ENCODE measurements around the gene NEU3. TPM values are rescaled to one million over a fixed set of nuclear protein-coding genes. Genes with fewer than 3 reads are reported as not detected.
"Not testable (repeated sequence)": the region's sequence is repeated elsewhere in the genome, so short reads cannot be mapped to it uniquely, and the experiment has no call there.

The NEU3 gene
- total RNA-seq, 1 donor = 11.2 TPM

DNA sequence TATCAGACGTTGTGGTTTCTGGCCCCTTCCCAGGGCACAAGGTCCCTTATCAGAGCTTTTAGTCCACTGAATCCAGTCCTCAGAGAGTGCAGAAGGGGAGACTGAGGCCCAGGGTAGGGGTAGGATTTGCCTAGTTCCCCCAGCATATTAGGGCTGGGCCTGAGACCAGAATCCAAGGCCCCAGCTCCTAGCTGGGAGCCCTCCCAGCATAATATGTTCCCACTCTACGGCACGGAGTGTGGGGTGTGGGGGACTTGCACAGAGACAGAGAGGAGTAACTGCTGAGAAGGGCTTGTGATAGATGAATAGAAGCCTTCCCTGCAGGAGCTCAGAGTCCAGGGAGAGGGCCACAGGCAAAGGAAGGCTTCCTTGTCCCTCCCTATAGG is 43.8 kb downstream of the NEU3 start:
- DNase-seq (ENCODE audit: low read depth) = no peak
- TF ChIP-seq, protein P1, sequence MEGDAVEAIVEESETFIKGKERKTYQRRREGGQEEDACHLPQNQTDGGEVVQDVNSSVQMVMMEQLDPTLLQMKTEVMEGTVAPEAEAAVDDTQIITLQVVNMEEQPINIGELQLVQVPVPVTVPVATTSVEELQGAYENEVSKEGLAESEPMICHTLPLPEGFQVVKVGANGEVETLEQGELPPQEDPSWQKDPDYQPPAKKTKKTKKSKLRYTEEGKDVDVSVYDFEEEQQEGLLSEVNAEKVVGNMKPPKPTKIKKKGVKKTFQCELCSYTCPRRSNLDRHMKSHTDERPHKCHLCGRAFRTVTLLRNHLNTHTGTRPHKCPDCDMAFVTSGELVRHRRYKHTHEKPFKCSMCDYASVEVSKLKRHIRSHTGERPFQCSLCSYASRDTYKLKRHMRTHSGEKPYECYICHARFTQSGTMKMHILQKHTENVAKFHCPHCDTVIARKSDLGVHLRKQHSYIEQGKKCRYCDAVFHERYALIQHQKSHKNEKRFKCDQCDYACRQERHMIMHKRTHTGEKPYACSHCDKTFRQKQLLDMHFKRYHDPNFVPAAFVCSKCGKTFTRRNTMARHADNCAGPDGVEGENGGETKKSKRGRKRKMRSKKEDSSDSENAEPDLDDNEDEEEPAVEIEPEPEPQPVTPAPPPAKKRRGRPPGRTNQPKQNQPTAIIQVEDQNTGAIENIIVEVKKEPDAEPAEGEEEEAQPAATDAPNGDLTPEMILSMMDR (IDR thresholded peaks at IDR 0.05; ENCODE audit: insufficient read depth, low read depth, low read length) = no peak
- H3K4me3 ChIP-seq (ENCODE audit: low read depth, low read length) = no peak overlapping the region

DNA sequence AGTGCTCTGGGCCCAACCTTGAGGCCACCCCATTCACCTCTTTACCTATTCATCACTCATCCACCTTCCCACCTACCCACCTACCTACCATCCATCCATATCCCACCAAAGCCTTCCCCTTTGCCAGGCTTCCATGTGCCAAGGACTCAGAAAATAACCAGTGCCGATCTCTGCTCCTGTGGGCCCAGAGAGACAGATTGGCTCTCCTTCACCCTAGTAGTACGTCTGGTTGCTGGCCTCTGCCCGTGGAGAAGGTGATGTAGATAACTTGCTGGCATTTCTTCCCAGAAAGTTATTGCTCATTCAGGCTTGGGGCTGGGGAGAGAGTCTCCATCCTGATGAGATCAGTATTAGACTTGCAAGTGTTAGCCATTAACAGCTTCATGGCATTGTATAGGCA is 45.2 kb downstream of the NEU3 start:
- DNase-seq (ENCODE audit: low read depth) = no peak
- TF ChIP-seq, protein P1 (IDR thresholded peaks at IDR 0.05; ENCODE audit: insufficient read depth, low read depth, low read length) = no peak
- no peak overlapping the region for H3K4me3 ChIP-seq (ENCODE audit: low read depth, low read length)

DNA sequence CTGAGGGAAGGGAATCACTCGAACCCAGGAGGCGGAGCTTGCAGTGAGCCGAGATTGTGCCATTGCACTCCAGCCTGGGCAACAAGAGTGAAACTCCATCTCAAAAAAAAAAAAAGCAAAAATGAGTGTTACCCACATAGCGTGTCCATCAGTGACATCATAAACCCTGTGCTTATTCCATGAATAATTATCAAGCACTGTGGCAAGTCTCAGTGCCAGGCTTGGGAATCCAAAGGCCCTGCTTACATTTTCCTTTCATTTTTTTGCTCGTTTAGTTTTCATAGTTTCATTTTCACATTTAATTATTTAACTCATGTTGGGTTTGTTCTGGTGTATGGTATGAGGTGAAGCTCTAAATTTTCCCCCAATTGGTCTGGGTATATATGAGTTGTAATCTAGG is 46.5 kb downstream of the NEU3 start:
- H3K4me3 ChIP-seq (ENCODE audit: low read depth, low read length) = no peak overlapping the region
- DNase-seq (ENCODE audit: low read depth) = no peak
- TF ChIP-seq, protein P1 (IDR thresholded peaks at IDR 0.05; ENCODE audit: insufficient read depth, low read depth, low read length) = no peak

DNA sequence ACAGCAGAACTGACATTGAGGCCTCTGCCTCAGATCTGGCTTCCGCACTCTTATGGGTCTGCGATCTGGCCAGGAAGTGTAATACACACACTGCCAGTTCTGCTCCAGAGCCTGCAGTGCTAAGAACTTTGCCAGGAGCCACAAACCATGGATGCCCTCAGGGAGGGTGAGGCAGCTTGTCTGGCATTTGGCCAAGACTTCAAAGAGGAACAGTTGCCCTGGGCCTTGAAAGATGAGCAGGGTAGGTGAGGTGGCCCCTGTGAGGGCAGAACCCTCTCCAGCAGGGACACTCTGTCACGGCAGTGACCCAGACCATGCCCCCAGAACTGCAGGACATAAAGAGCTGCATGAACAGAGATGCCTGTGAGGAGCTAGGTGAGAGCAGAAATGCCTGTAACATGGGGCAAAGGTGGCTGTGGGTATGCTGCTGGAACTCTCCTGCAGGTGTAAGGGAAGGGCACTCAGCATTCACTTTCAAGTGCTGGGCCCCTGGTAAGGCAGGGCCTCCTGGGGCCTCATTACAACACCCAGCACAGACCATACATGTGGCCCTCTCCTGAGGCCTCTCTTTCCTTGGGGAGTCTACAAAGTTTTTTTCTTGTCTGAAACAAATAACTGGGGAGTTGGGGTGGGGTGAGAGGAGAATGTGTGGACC is 47.3 kb downstream of the NEU3 start:
- no peak overlapping the region for H3K4me3 ChIP-seq (ENCODE audit: low read depth, low read length)
- DNase-seq (ENCODE audit: low read depth) = no peak
- TF ChIP-seq, protein P1 (IDR thresholded peaks at IDR 0.05; ENCODE audit: insufficient read depth, low read depth, low read length) = no peak

DNA sequence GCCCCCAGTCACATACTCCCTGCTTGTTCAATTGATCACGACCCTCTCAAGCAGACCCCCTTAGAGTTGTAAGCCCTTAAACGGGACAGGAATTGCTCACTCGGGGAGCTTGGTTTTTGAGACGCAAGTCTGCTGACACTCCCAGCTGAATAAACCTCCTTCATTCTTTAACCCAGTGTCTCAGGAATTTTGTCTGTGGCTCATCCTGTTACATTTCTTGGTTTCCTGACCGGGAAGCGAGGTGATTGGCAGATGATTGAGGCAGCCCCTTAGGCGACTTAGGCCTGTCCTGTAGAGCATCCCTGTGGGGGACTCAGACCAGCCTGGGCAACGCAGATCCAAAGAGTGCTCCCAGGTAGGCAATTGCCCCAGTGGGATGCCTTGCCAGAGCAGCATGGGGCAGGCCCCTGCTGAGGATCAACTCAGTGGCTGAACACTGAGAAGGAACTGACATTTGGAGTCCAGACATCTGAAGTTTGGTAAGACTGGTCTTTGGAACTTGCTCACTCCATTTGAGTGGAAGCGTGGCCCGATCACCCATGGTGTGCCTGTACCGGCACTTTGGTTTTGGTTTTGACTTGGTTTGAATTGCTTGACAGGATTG is 51.5 kb downstream of the NEU3 start:
- TF ChIP-seq, protein P1 (IDR thresholded peaks at IDR 0.05; ENCODE audit: insufficient read depth, low read depth, low read length) = no peak
- H3K4me3 ChIP-seq (ENCODE audit: low read depth, low read length) = no peak overlapping the region
- DNase-seq (ENCODE audit: low read depth) = no peak

DNA sequence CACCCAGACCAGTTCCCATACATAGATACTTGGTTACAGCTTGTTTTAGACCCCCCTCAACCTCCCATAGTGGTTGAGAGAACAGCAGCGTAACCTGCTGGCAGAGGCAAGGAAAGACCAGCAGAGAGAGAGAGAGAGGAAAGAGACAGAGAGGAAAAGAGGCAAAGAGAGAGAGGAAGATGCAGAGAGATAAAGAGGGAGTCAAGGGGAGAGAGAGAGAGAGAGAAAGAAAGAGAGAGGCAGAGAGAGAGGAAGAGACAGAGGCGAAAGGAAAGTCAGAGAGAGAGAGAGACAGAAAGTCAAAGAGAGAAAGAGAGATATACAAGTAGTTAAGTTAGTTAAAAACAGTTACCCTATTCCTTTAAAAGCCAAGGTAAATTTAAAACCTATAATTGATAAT is 52.5 kb downstream of the NEU3 start:
- DNase-seq (ENCODE audit: low read depth) = no peak
- H3K4me3 ChIP-seq (ENCODE audit: low read depth, low read length) = no peak overlapping the region
- TF ChIP-seq, protein P1 (IDR thresholded peaks at IDR 0.05; ENCODE audit: insufficient read depth, low read depth, low read length) = no peak

DNA sequence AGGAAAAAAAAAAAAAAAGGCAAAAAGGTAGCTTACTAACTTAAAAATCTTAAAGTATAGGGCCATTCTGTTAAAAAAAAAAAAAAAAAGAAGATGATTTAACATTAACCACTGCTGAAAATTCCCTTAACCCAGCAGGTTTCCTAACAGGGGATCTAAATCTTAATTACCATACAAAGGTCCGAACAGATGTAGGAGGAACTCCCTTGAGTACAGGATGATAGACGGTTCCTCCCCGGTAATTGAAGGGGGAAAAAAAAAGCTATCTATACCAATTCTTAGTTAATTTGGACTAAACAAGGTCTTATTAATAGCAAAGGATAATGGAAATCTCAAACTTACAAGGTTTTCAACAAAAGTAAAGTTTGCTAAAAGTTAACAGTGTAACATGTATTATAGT is 53.1 kb downstream of the NEU3 start:
- not testable (repeated sequence) for DNase-seq (ENCODE audit: low read depth); H3K4me3 ChIP-seq (ENCODE audit: low read depth, low read length)

DNA sequence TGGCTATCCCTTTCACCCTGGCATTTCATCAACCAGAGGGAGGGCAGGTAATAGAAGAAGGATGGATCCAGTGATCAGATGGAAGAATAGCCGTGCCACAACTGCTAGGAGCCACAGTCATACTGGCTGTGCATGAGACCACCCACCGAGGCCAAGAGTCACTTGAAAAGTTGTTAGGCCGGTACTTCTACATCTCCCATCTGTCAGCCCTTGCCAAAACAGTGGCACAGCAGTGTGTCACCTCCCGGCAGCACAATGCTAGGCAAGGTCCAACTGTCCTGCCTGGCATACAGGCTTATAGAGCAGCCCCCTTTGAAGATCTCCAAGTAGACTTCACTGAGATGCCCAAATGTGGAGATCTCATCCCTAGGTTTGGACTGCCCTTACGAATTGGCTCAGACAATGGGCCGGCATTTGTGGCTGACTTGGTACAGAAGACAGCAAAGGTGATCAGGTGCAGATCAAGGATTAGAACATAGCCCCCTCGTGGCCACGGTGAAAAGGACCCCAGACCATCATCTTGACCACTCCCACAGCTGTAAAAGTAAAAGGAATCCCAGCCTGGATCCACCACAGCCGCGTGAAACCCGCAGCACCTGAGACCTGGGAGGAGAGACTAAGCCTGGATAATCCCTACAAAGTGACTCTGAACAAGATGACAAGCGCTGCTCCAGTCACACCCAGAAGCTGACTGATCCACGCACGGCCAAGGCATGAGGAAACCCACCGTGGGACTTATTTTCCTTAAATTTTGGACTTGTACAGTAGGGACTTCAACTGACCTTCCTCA is 55.8 kb downstream of the NEU3 start:
- not testable (repeated sequence) for DNase-seq (ENCODE audit: low read depth); H3K4me3 ChIP-seq (ENCODE audit: low read depth, low read length)

DNA sequence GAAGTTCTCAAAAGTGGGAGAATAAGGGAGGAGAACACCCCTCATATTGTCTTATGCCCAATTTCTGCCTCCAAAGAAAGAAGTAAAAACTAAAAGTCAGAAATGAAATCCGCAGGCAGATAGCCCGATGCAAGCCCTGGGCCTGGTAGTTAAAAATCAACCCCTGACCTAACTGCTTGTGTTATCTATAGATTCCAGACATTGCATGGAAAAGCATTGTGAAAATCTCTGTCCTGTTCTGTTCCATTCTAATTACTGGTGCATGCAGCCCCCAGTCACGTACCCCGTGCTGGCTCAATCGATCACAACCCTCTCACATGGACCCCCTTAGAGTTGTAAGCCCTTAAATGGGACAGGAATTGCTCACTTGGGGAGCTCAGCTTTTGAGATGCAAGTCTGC is 57.9 kb downstream of the NEU3 start:
- not testable (repeated sequence) for H3K4me3 ChIP-seq (ENCODE audit: low read depth, low read length); DNase-seq (ENCODE audit: low read depth)
